ENCODE data around the gene FMNL2.

The FMNL2 gene

GRCh38 chr2:152638590-152638989 is 303.6 kb downstream of the FMNL2 start:
- no peak overlapping the region for H3K27ac ChIP-seq
- DNase-seq (ENCODE audit: low spot score) = no peak
- CTCF ChIA-PET = no interaction called here
- POLR2A ChIA-PET (ENCODE audit: low non-redundant PET) = no interaction called here
- no peak for TF ChIP-seq CTCF (conservative IDR thresholded peaks at IDR 0.05; ENCODE audit: low read depth)

GRCh38 chr2:152644189-152644873 is 309.4 kb downstream of the FMNL2 start:
- ChIA-PET CTCF (interaction anchor here (1.2 kb wide), 1 partner anchor 9 kb away, joined by 7 read pairs; no protein-coding TSS in a partner anchor), POLR2A (ENCODE audit: low non-redundant PET) (no interaction called here)
- no peak overlapping the region for H3K27ac ChIP-seq
- no peak for DNase-seq (ENCODE audit: low spot score)
- no peak for TF ChIP-seq CTCF (conservative IDR thresholded peaks at IDR 0.05; ENCODE audit: low read depth)

GRCh38 chr2:152646264-152646663 is 311.3 kb downstream of the FMNL2 start:
- ChIA-PET CTCF (no interaction called here), POLR2A (ENCODE audit: low non-redundant PET) (no interaction called here)
- DNase-seq (ENCODE audit: low spot score) = no peak
- peak overlapping the region; percentile 51 for H3K27ac ChIP-seq
- no peak for TF ChIP-seq CTCF (conservative IDR thresholded peaks at IDR 0.05; ENCODE audit: low read depth)

GRCh38 chr2:152646775-152647174 is 311.8 kb downstream of the FMNL2 start:
- peak; percentile 86 for DNase-seq (ENCODE audit: low spot score)
- H3K27ac ChIP-seq = no peak overlapping the region
- POLR2A ChIA-PET (ENCODE audit: low non-redundant PET) = no interaction called here
- TF ChIP-seq CTCF (conservative IDR thresholded peaks at IDR 0.05; ENCODE audit: low read depth) = no peak
- CTCF ChIA-PET = interaction anchor here (0.7 to 0.9 kb wide), 2 partner anchors 11 kb away, joined by 3 to 6 read pairs; no protein-coding TSS in a partner anchor

GRCh38 chr2:152647552-152647951 is 312.6 kb downstream of the FMNL2 start:
- ChIA-PET CTCF (interaction anchor here (0.7 to 0.9 kb wide), 2 partner anchors 10 to 12 kb away, joined by 3 to 6 read pairs; no protein-coding TSS in a partner anchor), POLR2A (ENCODE audit: low non-redundant PET) (no interaction called here)

GRCh38 chr2:152648336-152648735 is 313.4 kb downstream of the FMNL2 start:
- H3K27ac ChIP-seq = no peak overlapping the region
- ChIA-PET POLR2A (ENCODE audit: low non-redundant PET) (no interaction called here), CTCF (interaction anchor here (0.7 to 1.1 kb wide), 3 partner anchors 13 to 179 kb away, joined by 3 to 7 read pairs (median 3); no protein-coding TSS in a partner anchor)
- no peak for DNase-seq (ENCODE audit: low spot score)
- peak; percentile 31; the same call in 1 of the 2 replicates for TF ChIP-seq CTCF (conservative IDR thresholded peaks at IDR 0.05; ENCODE audit: low read depth)

More at GRCh38 chr2:152647552-152647951, 312.6 kb downstream of the FMNL2 start:
- H3K27ac ChIP-seq = no peak overlapping the region
- no peak for DNase-seq (ENCODE audit: low spot score)
- no peak for TF ChIP-seq CTCF (conservative IDR thresholded peaks at IDR 0.05; ENCODE audit: low read depth)
